H1 (cell line): Measurements from ENCODE around the gene NUBP2. TPM values are rescaled to one million over a fixed set of nuclear protein-coding genes. Genes with fewer than 3 reads are reported as not detected.

Source experiments
- TAF7 ChIP-seq: optimal IDR thresholded peaks from 2 replicates; pipeline ENCODE3; 2011; ENCODE audit warnings: low read depth, mild to moderate bottlenecking, inconsistent platforms, low read length, moderate library complexity, borderline replicate concordance
- polyA plus RNA-seq, 7 experiments: library from polyadenylated mRNA; depleted of rRNA in 3 of 7; stranded (reverse) in 5 of 7; unstranded in 2 of 7; fragments of >200 nt in 5 of 7; fragments of 200-250 nt in 2 of 7; gene quantifications; 1 replicate in 5 of 7; 2 replicates in 1 of 7; 4 replicates in 1 of 7; pipeline versions ENCODE4 v1.2.1 to v1.2.3, GENCODE V29; 2011 to 2013; ENCODE audit warnings: missing spikeins in 2 of 7, mixed read lengths in 2 of 7
- total RNA-seq: library from RNA; stranded (reverse); fragmentation: NEBNext Ultra II Directional; extraction: Animal tissue kit (Norgen Biotek cat#: 25700); gene quantifications from 2 replicates; pipeline ENCODE4 v1.2.1, GENCODE V29; 2021

NUBP2 gene
- total and polyA plus RNA-seq, 2 of the 8 experiments (the other 6 are each of a cell fraction or from before 2014, with no cell fraction given) = 70.3 to 96.9 TPM

DNA sequence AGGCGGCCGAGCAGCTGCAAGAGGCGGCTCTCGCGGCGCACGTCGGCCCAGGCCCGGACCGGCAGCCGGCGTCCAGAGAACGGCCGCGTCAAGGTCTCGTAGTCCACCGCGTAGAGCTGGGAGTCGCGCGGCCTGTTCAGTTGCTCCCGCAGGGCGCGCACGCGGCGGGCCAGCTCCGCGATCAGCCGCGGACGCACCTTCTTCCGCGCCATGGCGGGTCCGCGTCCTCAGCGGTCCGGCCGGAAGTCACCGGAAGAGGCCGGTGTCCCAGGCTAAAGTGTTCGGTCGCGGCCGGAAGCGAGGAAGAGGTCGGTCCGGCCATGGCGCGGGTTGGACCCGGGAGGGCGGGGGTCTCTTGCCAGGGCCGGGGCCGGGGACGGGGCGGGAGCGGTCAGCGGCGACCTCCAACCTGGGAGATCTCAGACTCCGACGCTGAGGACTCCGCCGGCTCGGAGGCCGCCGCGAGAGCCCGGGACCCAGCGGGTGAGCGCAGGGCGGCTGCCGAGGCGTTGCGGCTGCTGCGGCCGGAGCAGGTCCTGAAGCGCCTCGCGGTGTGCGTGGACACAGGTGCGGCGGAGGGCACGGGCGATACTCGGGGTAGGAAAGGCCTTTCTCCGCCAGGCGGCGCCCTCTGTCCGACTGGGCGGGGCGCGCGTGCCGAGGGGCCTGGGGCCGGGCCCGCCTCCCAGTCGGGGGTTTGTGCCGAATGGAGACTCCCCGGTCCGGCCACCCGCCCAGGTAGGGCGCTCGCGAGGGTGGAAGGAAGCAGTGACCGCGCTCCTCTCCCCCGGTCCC lies 9.7 kb upstream of the NUBP2 start, which contains the start of gene MRPS34 (continued):
- peak; percentile 87 for TF ChIP-seq TAF7
